Endodermal cell (in vitro differentiated cells): ENCODE measurements around the gene ZNF497. TPM values are rescaled to one million over a fixed set of nuclear protein-coding genes. Genes with fewer than 3 reads are reported as not detected.

Source experiments
- DNase-seq: peaks from one replicate; pipeline ENCODE4 v3.0.0-alpha.2; 2017
- H3K27ac ChIP-seq: 2 replicates; pipeline ENCODE4 v1.5.1; 2013; ENCODE audit warnings: mild to moderate bottlenecking, low read depth, low read length, moderate library complexity
- H3K27me3 ChIP-seq: 2 replicates; pipeline ENCODE4 v1.6.1; 2013; ENCODE audit warnings: mild to moderate bottlenecking, low read length, moderate library complexity; ENCODE audit not compliant: insufficient read depth, control insufficient read depth, poor library complexity, severe bottlenecking
- H3K36me3 ChIP-seq: 2 replicates; pipeline ENCODE4 v1.7.0; 2013; ENCODE audit warnings: mild to moderate bottlenecking, low read length, moderate library complexity; ENCODE audit not compliant: control insufficient read depth, insufficient read depth
- H3K4me1 ChIP-seq: one replicate; pipeline ENCODE4 v1.7.0; 2013; ENCODE audit warnings: low read length; ENCODE audit not compliant: control insufficient read depth, insufficient read depth
- H3K4me3 ChIP-seq: 2 replicates; pipeline ENCODE4 v1.5.1; 2013; ENCODE audit warnings: mild to moderate bottlenecking, low read length, moderate library complexity
- H3K9ac ChIP-seq: 2 replicates; pipeline ENCODE4 v1.6.1; 2013; ENCODE audit warnings: mild to moderate bottlenecking, low read length, moderate library complexity; ENCODE audit not compliant: poor library complexity, severe bottlenecking; ENCODE audit errors: extremely low read depth
- H3K9me3 ChIP-seq: 2 replicates; pipeline ENCODE4 v1.6.1; 2013; ENCODE audit warnings: mild to moderate bottlenecking, low read length, moderate library complexity; ENCODE audit not compliant: control insufficient read depth
- H3K27ac Mint-ChIP-seq: 2 replicates; pipeline ENCODE4 v1.8.0; 2020; ENCODE audit warnings: mixed read lengths
- H3K27me3 Mint-ChIP-seq: 2 replicates; pipeline ENCODE4 v1.8.0; 2021; ENCODE audit warnings: mild to moderate bottlenecking, mixed read lengths; ENCODE audit not compliant: insufficient read depth
- H3K36me3 Mint-ChIP-seq: 2 replicates; pipeline ENCODE4 v1.8.0; 2020; ENCODE audit warnings: low read depth, mixed read lengths
- H3K4me1 Mint-ChIP-seq: 2 replicates; pipeline ENCODE4 v1.8.0; 2020; ENCODE audit warnings: mixed read lengths
- H3K4me3 Mint-ChIP-seq: 2 replicates; pipeline ENCODE4 v1.8.0; 2020; ENCODE audit warnings: mild to moderate bottlenecking, moderate library complexity, mixed read lengths
- H3K9me3 Mint-ChIP-seq: 2 replicates; pipeline ENCODE4 v1.8.0; 2020; ENCODE audit warnings: mild to moderate bottlenecking, mixed read lengths
- WGBS, 2 experiments: methylation state at CpG; one replicate each; pipeline versions ENCODE4 v1.1.5 to v1.1.7; 2013; ENCODE audit warnings: missing lambda C conversion rate in 2 of 2, mixed read lengths in 1 of 2; ENCODE audit not compliant: insufficient coverage in 1 of 2, insufficient read length in 1 of 2; 5-methylcytosine and 5-hydroxymethylcytosine counted together
- total RNA-seq, 2 donors: library from RNA; stranded (reverse); fragmentation: NEBNext Ultra II Directional in 1 of 2; extraction: Animal tissue kit (Norgen Biotek cat#: 25700) in 1 of 2; gene quantifications; 2 replicates in 1 of 2; 3 replicates in 1 of 2; pipeline ENCODE4 v1.2.1, GENCODE V29; 2021
- TF ChIP-seq, protein P1 (sequence below): fragments of 200-600 bp; sonication (generic); conservative IDR thresholded peaks from 2 replicates; pipeline ENCODE4 v1.5.0; 2021; ENCODE audit warnings: antibody characterized with exemption, mild to moderate bottlenecking

ZNF497 gene
- total RNA-seq, 2 donors from 2014 or later = 5.2 to 5.9 TPM

DNA sequence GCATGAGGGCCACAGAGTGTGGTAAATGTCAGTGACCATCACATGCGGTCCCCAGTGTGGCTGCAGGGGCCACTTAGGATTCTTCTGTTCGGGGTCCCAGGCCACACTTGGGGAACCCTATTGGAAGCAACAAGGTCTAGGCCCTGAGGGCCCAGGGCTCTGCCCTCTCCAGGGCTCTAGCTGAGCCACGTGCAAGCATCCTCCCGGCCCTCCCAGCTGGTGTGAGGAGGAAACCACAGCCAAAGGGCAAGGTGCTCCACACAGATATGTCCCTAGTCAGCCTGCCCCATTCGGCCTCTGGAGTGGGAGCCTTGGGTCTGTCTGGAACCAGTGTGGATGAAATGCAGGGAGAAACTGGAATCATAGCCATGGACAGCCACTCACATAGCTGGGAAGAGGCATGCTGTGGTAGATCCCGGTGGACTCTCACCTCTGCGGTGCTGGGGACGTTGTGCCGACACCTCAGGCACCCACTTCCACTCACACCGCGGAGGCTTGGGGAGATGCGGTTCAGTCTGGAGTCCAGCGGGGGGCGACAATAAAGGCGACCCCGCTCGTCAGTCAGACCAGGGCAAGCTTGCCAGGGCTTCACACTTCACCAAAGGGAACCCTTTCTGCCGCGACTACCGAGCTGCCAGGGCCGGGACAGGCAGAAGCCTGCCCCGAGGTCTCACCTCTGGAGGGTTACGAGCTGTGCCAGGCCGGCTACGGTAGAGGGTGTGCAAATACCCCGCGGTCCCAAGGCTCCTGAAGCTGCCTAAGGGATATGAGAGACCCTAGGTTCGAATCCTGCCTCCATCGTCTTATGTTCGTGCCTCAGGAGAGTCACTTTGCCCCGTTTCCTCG lies 4.3 kb upstream of the ZNF497 start:
- Histone ChIP-seq H3K27me3 (no peaks in the 10 kb centered on the region), H3K9me3 (no peaks in the 10 kb centered on the region), H3K9ac (no peak overlapping the region), H3K36me3 (no peaks in the 10 kb centered on the region), H3K27ac (no peak overlapping the region), H3K4me3 (no peak overlapping the region), H3K4me1 (no peaks in the 10 kb centered on the region)
- H3K36me3 Mint-ChIP-seq = peaks cover 7% of the 10 kb centered on the region
- WGBS, 2 experiments = 93 to 97% methylated on average over 31 to 32 of the region's 32 CpGs
- H3K9me3 Mint-ChIP-seq = no peaks in the 10 kb centered on the region
- H3K27me3 Mint-ChIP-seq = peaks cover 2% of the 10 kb centered on the region
- no peak for DNase-seq
- no peak overlapping the region for H3K27ac Mint-ChIP-seq
- TF ChIP-seq, protein P1, sequence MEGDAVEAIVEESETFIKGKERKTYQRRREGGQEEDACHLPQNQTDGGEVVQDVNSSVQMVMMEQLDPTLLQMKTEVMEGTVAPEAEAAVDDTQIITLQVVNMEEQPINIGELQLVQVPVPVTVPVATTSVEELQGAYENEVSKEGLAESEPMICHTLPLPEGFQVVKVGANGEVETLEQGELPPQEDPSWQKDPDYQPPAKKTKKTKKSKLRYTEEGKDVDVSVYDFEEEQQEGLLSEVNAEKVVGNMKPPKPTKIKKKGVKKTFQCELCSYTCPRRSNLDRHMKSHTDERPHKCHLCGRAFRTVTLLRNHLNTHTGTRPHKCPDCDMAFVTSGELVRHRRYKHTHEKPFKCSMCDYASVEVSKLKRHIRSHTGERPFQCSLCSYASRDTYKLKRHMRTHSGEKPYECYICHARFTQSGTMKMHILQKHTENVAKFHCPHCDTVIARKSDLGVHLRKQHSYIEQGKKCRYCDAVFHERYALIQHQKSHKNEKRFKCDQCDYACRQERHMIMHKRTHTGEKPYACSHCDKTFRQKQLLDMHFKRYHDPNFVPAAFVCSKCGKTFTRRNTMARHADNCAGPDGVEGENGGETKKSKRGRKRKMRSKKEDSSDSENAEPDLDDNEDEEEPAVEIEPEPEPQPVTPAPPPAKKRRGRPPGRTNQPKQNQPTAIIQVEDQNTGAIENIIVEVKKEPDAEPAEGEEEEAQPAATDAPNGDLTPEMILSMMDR = no peak
- no peak overlapping the region for H3K4me3 Mint-ChIP-seq
- no peaks in the 10 kb centered on the region for H3K4me1 Mint-ChIP-seq

DNA sequence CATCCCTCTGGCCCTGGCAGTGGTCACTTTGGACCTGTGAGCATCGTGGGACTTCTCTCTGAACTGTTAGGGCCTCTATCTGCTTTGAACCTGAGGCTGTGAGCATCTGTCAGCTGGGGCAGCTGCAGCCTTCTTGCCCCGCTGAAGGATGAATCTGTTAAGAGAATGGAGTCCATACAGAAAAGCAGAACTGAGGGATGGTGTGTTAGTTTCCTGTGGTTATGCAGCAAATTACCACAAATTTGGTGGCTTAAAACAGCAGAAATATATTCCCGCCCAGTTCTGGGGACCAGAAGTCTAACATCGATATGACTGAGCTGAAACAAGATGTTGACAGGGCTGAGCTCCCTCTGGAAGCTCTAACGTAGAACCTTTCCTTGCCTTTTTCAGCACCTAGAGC lies 1.6 kb upstream of the ZNF497 start:
- Histone ChIP-seq H3K4me1 (no peaks in the 10 kb centered on the region), H3K9me3 (no peaks in the 10 kb centered on the region), H3K36me3 (no peaks in the 10 kb centered on the region), H3K27ac (no peak overlapping the region), H3K27me3 (no peaks in the 10 kb centered on the region), H3K4me3 (no peak overlapping the region), H3K9ac (no peak overlapping the region)
- Mint-ChIP-seq H3K9me3 (no peaks in the 10 kb centered on the region), H3K36me3 (peaks cover 3% of the 10 kb centered on the region), H3K4me1 (no peaks in the 10 kb centered on the region), H3K27me3 (peaks cover 2% of the 10 kb centered on the region), H3K27ac (no peak overlapping the region), H3K4me3 (no peak overlapping the region)
- no peak for DNase-seq
- WGBS, 2 experiments = 92 to 93% methylated on average over 5 of the region's 5 CpGs
- TF ChIP-seq, protein P1 = no peak

DNA sequence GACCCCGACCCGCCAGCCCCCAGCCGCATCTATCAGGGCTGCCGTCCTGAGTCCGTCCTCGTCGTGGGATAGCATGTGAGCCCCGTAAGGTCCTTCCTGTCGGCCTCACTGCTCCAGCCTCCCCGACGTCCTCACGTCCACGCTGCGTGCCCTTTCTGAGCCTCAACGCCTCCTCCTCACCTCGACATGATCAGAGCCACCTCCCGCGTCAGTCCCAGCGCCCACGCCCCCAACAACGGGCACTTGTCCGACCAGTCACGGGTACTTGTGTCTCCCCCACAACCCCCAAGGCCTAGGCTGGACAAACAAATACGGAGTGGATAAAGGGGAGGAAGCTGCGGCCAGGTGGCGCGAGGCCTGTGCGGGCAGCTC lies 665 bp downstream of the ZNF497 start:
- Histone ChIP-seq H3K9me3 (no peaks in the 10 kb centered on the region), H3K4me3 (peak overlapping the region; percentile 91), H3K27me3 (no peaks in the 10 kb centered on the region), H3K4me1 (no peaks in the 10 kb centered on the region), H3K36me3 (no peaks in the 10 kb centered on the region), H3K9ac (peak overlapping the region; percentile 89), H3K27ac (peak overlapping the region; percentile 92)
- Mint-ChIP-seq H3K27ac (peak overlapping the region; percentile 99), H3K4me1 (no peaks in the 10 kb centered on the region), H3K27me3 (peaks cover 2% of the 10 kb centered on the region), H3K4me3 (peak overlapping the region; percentile 94), H3K9me3 (no peaks in the 10 kb centered on the region), H3K36me3 (no peaks in the 10 kb centered on the region)
- 6 to 23% methylated on average over 7 to 28 of the region's 28 CpGs for WGBS, 2 experiments
- TF ChIP-seq, protein P1 = no peak
- no peak for DNase-seq
